ENCODE results near the gene MET. TPM values are rescaled to one million over a fixed set of nuclear protein-coding genes. Genes with fewer than 3 reads are reported as not detected.

MET gene
- total RNA-seq, 6 donors from 2014 or later: 32.4 to 114 (median 82.2) TPM

- H3K27me3 ChIP-seq: no peaks in the 10 kb centered on the region
- H3K4me1 ChIP-seq: peaks cover 0 to 15% (median 8%) of the 10 kb centered on the region in 4 donors
- 66 to 67% methylated on average over 7 of the region's 7 CpGs for WGBS, 2 donors
- H3K36me3 ChIP-seq: no peaks in the 10 kb centered on the region
- H3K4me3 ChIP-seq: peak overlapping the region in 3 of 4 donors; percentile 47 to 63 (median 53)
- H3K9me3 ChIP-seq: no peaks in the 10 kb centered on the region
- ATAC-seq (ENCODE audit: low FRiP score in 2 of 2) (no peak), DNase-seq (no peak)
- peak overlapping the region in 2 of 4 donors; percentile 12 to 73 for H3K27ac ChIP-seq
- TF ChIP-seq POLR2AphosphoS5 (IDR thresholded peaks at IDR 0.05): no peak
- TF ChIP-seq EP300 (IDR thresholded peaks at IDR 0.05): no peak
- TF ChIP-seq CTCF (IDR thresholded peaks at IDR 0.05): no peak
- TF ChIP-seq POLR2A (IDR thresholded peaks at IDR 0.05): no peak
Measured at GRCh38 chr7:116671111-116671510, 885 bp upstream of the MET start.

- Histone ChIP-seq H3K4me1 (peaks cover 0 to 15% (median 8%) of the 10 kb centered on the region in 4 donors), H3K4me3 (peak overlapping the region; percentile 25 to 63 (median 50)), H3K27me3 (no peaks in the 10 kb centered on the region), H3K36me3 (no peaks in the 10 kb centered on the region), H3K9me3 (no peaks in the 10 kb centered on the region), H3K27ac (peak overlapping the region; percentile 70 to 84 (median 72))
- DNase-seq: no peak
- peak in 1 of 2 donors; percentile 45 for ATAC-seq (ENCODE audit: low FRiP score in 2 of 2)
- TF ChIP-seq POLR2A (IDR thresholded peaks at IDR 0.05) (no peak), EP300 (IDR thresholded peaks at IDR 0.05) (no peak), CTCF (IDR thresholded peaks at IDR 0.05) (no peak), POLR2AphosphoS5 (IDR thresholded peaks at IDR 0.05) (no peak)
- WGBS, 2 donors: 23 to 28% methylated on average over 22 to 23 of the region's 23 CpGs
Measured at GRCh38 chr7:116672596-116673456, 830 bp downstream of the MET start.

GRCh38 chr7:116673457-116673865, 1.5 kb downstream of the MET start:
- Histone ChIP-seq H3K9me3 (no peaks in the 10 kb centered on the region), H3K4me1 (peaks cover 0 to 15% (median 8%) of the 10 kb centered on the region in 4 donors), H3K27me3 (no peaks in the 10 kb centered on the region), H3K27ac (peak overlapping the region in 3 of 4 donors; percentile 70 to 84 (median 73)), H3K4me3 (peak overlapping the region in 3 of 4 donors; percentile 47 to 63 (median 53)), H3K36me3 (no peaks in the 10 kb centered on the region)
- no peak for TF ChIP-seq POLR2A (IDR thresholded peaks at IDR 0.05)
- TF ChIP-seq POLR2AphosphoS5 (IDR thresholded peaks at IDR 0.05): no peak
- no peak for TF ChIP-seq CTCF (IDR thresholded peaks at IDR 0.05)
- no peak for TF ChIP-seq EP300 (IDR thresholded peaks at IDR 0.05)
- ATAC-seq (ENCODE audit: low FRiP score in 2 of 2): no peak
- no peak for DNase-seq
- 38 to 48% methylated on average over 3 of the region's 3 CpGs for WGBS, 2 donors

- peaks cover 0 to 15% (median 8%) of the 10 kb centered on the region in 4 donors for H3K4me1 ChIP-seq
- 68% methylated on average over 7 of the region's 7 CpGs for WGBS, 2 donors
- no peak for ATAC-seq (ENCODE audit: low FRiP score in 2 of 2)
- no peak for TF ChIP-seq POLR2AphosphoS5 (IDR thresholded peaks at IDR 0.05)
- no peak for TF ChIP-seq EP300 (IDR thresholded peaks at IDR 0.05)
- TF ChIP-seq CTCF (IDR thresholded peaks at IDR 0.05): no peak
- no peak for TF ChIP-seq POLR2A (IDR thresholded peaks at IDR 0.05)
- no peaks in the 10 kb centered on the region for H3K36me3 ChIP-seq
- no peaks in the 10 kb centered on the region for H3K9me3 ChIP-seq
- H3K27me3 ChIP-seq: no peaks in the 10 kb centered on the region
- peak overlapping the region in 1 of 4 donors; percentile 32 for H3K27ac ChIP-seq
- peak overlapping the region in 3 of 4 donors; percentile 47 to 63 (median 53) for H3K4me3 ChIP-seq
- no peak for DNase-seq
Measured at GRCh38 chr7:116674508-116675173, 2.6 kb downstream of the MET start.
